Measurements from ENCODE around the gene MSS51. TPM values are rescaled to one million over a fixed set of nuclear protein-coding genes. Genes with fewer than 3 reads are reported as not detected.

MSS51 gene
- total RNA-seq, 2 donors from 2014 or later, result 2.6 to 3.5 TPM

GRCh38 chr10:73416571-73416970, 16.8 kb downstream of the MSS51 start:
- Histone ChIP-seq H3K36me3 (no peaks in the 10 kb centered on the region), H3K27ac (no peak overlapping the region), H3K4me1 (ENCODE audit: control insufficient read depth in 1 of 2, low read depth in 2 of 2) (peaks cover 5 to 21% of the 10 kb centered on the region in 2 donors), H3K4me3 (no peak overlapping the region), H3K27me3 (replicated peaks; ENCODE audit: insufficient read depth) (no peaks in the 10 kb centered on the region), H3K9me3 (no peaks in the 10 kb centered on the region)
- DNase-seq (ENCODE audit: low spot score) (no peak), ATAC-seq (ENCODE audit: insufficient number of reproducible peaks, low FRiP score, low read depth) (no peak)
- TF ChIP-seq CTCF (IDR thresholded peaks at IDR 0.05), result no peak

- peak; percentile 21 for ATAC-seq (ENCODE audit: insufficient number of reproducible peaks, low FRiP score, low read depth)
- TF ChIP-seq CTCF (IDR thresholded peaks at IDR 0.05), result peak; percentile 6
- Histone ChIP-seq H3K4me1 (ENCODE audit: control insufficient read depth in 1 of 2, low read depth in 2 of 2) (peaks cover 5 to 32% of the 10 kb centered on the region in 2 donors), H3K4me3 (peak overlapping the region; percentile 86), H3K27me3 (replicated peaks; ENCODE audit: insufficient read depth) (no peaks in the 10 kb centered on the region), H3K9me3 (no peaks in the 10 kb centered on the region), H3K27ac (peak overlapping the region; percentile 96 to 97), H3K36me3 (no peaks in the 10 kb centered on the region)
- DNase-seq (ENCODE audit: low spot score), result no peak
Observed at GRCh38 chr10:73414230-73414945, 19.0 kb downstream of the MSS51 start.

GRCh38 chr10:73413528-73414229, 19.7 kb downstream of the MSS51 start, which contains the start of gene ANXA7:
Gene ANXA7 (minus strand): TSS chr10:73414058. CDS start chr10:73400856, 13,202 bp downstream.
- H3K27ac ChIP-seq, result peak within 1 kb of the TSS; percentile 96 to 97
- TF ChIP-seq CTCF (IDR thresholded peaks at IDR 0.05), result peak; percentile 32
- ATAC-seq (ENCODE audit: insufficient number of reproducible peaks, low FRiP score, low read depth), result peak; percentile 90

GRCh38 chr10:73413108-73413527, 20.2 kb downstream of the MSS51 start:
- DNase-seq (ENCODE audit: low spot score), result no peak
- TF ChIP-seq CTCF (IDR thresholded peaks at IDR 0.05), result no peak

More at GRCh38 chr10:73413528-73414229, 19.7 kb downstream of the MSS51 start, which contains the start of gene ANXA7:
- no peaks in the 10 kb centered on the region for H3K36me3 ChIP-seq
- peak within 1 kb of the TSS; percentile 86 for H3K4me3 ChIP-seq
- no peaks in the 10 kb centered on the region for H3K9me3 ChIP-seq
- peaks cover 5 to 32% of the 10 kb centered on the region in 2 donors for H3K4me1 ChIP-seq (ENCODE audit: control insufficient read depth in 1 of 2, low read depth in 2 of 2)
- no peaks in the 10 kb centered on the region for H3K27me3 ChIP-seq (replicated peaks; ENCODE audit: insufficient read depth)
- DNase-seq (ENCODE audit: low spot score), result peak; percentile 66

GRCh38 chr10:73410897-73411296, 22.5 kb downstream of the MSS51 start:
- Histone ChIP-seq H3K36me3 (no peaks in the 10 kb centered on the region), H3K9me3 (no peaks in the 10 kb centered on the region), H3K27me3 (replicated peaks; ENCODE audit: insufficient read depth) (no peaks in the 10 kb centered on the region), H3K27ac (no peak overlapping the region), H3K4me3 (no peak overlapping the region), H3K4me1 (ENCODE audit: control insufficient read depth in 1 of 2, low read depth in 2 of 2) (peaks cover 5 to 53% of the 10 kb centered on the region in 2 donors)
- TF ChIP-seq CTCF (IDR thresholded peaks at IDR 0.05), result no peak
- no peak for ATAC-seq (ENCODE audit: insufficient number of reproducible peaks, low FRiP score, low read depth)
- DNase-seq (ENCODE audit: low spot score), result no peak

More at GRCh38 chr10:73413108-73413527, 20.2 kb downstream of the MSS51 start:
- H3K9me3 ChIP-seq, result no peaks in the 10 kb centered on the region
- peak overlapping the region; percentile 86 for H3K4me3 ChIP-seq
- peak overlapping the region; percentile 96 to 97 for H3K27ac ChIP-seq
- ATAC-seq (ENCODE audit: insufficient number of reproducible peaks, low FRiP score, low read depth), result peak; percentile 16
- peaks cover 5 to 35% of the 10 kb centered on the region in 2 donors for H3K4me1 ChIP-seq (ENCODE audit: control insufficient read depth in 1 of 2, low read depth in 2 of 2)
- no peaks in the 10 kb centered on the region for H3K27me3 ChIP-seq (replicated peaks; ENCODE audit: insufficient read depth)
- no peaks in the 10 kb centered on the region for H3K36me3 ChIP-seq
